GM12892 (cell line): ENCODE measurements around the gene FAM32A.

Experiments
- POLR2A ChIP-seq: IDR thresholded peaks from 2 replicates; pipeline ENCODE4 v1.6.1; 2011; ENCODE audit warnings: low read depth, low read length, control low read depth
- POLR2AphosphoS5 ChIP-seq: IDR thresholded peaks from 2 replicates; pipeline ENCODE4 v1.6.1; 2011; ENCODE audit warnings: low read depth, low read length, control low read depth
- TAF1 ChIP-seq: IDR thresholded peaks from 2 replicates; pipeline ENCODE4 v1.6.1; 2011; ENCODE audit warnings: low read depth, mild to moderate bottlenecking, control low read depth, low read length, borderline replicate concordance

GRCh38 chr19:16156904-16157303 lies 28.3 kb upstream of the FAM32A start:
- TF ChIP-seq TAF1: no peak
- TF ChIP-seq POLR2A: no peak; the same call in 1 of the 2 replicates
- no peak for TF ChIP-seq POLR2AphosphoS5
